H9 (cell line): ENCODE measurements around the gene PREX1. TPM values are rescaled to one million over a fixed set of nuclear protein-coding genes. Genes with fewer than 3 reads are reported as not detected.

Experiments used
- DNase-seq: peaks from one replicate; pipeline ENCODE4 v3.0.0-alpha.2; 2017
- H2AFZ ChIP-seq: one replicate; pipeline ENCODE4 v1.6.1; 2013; ENCODE audit warnings: mild to moderate bottlenecking, low read length, control low read depth, moderate library complexity
- H2AK5ac ChIP-seq: 2 replicates; pipeline ENCODE4 v1.6.1; 2013; ENCODE audit warnings: low read length, control low read depth, mixed read lengths; ENCODE audit not compliant: insufficient read length
- H2BK120ac ChIP-seq: one replicate; pipeline ENCODE4 v1.6.1; 2013; ENCODE audit warnings: low read depth, mild to moderate bottlenecking, low read length, control low read depth, inconsistent platforms; ENCODE audit not compliant: poor library complexity, severe bottlenecking
- H2BK12ac ChIP-seq: 2 replicates; pipeline ENCODE4 v1.6.1; 2013; ENCODE audit warnings: low read length, control low read depth, mixed read lengths, low read depth; ENCODE audit not compliant: insufficient read length
- H2BK15ac ChIP-seq: 2 replicates; pipeline ENCODE4 v1.6.1; 2013; ENCODE audit warnings: low read depth, low read length, control low read depth
- H2BK20ac ChIP-seq: one replicate; pipeline ENCODE4 v1.6.1; 2013; ENCODE audit warnings: low read depth, mild to moderate bottlenecking, low read length, control low read depth, inconsistent platforms; ENCODE audit not compliant: poor library complexity, severe bottlenecking
- H2BK5ac ChIP-seq: 2 replicates; pipeline ENCODE4 v1.6.1; 2013; ENCODE audit warnings: low read length, control low read depth, mixed read lengths; ENCODE audit not compliant: insufficient read length
- H3K14ac ChIP-seq: 2 replicates; pipeline ENCODE4 v1.6.1; 2013; ENCODE audit warnings: low read length, control low read depth; ENCODE audit not compliant: insufficient read depth
- H3K18ac ChIP-seq: 2 replicates; pipeline ENCODE4 v1.6.1; 2013; ENCODE audit warnings: low read depth, mild to moderate bottlenecking, mixed read lengths, low read length, control low read depth; ENCODE audit not compliant: insufficient read length
- H3K23ac ChIP-seq: 2 replicates; pipeline ENCODE4 v1.6.1; 2013; ENCODE audit warnings: low read length, control low read depth, mixed read lengths, low read depth; ENCODE audit not compliant: insufficient read length
- H3K23me2 ChIP-seq: 2 replicates; pipeline ENCODE4 v1.6.1; 2013; ENCODE audit warnings: low read depth, mild to moderate bottlenecking, mixed read lengths, low read length, control low read depth; ENCODE audit not compliant: insufficient read length, poor library complexity, severe bottlenecking
- H3K27ac ChIP-seq: 2 replicates; pipeline ENCODE4 v1.5.1; 2013; ENCODE audit warnings: low read length, control low read depth, mixed read lengths, low read depth; ENCODE audit not compliant: insufficient read length
- H3K27me3 ChIP-seq: 2 replicates; pipeline ENCODE4 v1.6.1; 2013; ENCODE audit warnings: low read length, control low read depth, inconsistent platforms; ENCODE audit not compliant: insufficient read depth
- H3K4ac ChIP-seq: 2 replicates; pipeline ENCODE4 v1.6.1; 2013; ENCODE audit warnings: low read depth, mild to moderate bottlenecking, control low read depth, inconsistent platforms, low read length, moderate library complexity
- H3K4me1 ChIP-seq: 2 replicates; pipeline ENCODE4 v1.6.1; 2013; ENCODE audit warnings: low read length, control low read depth, inconsistent platforms; ENCODE audit not compliant: insufficient read depth
- H3K4me2 ChIP-seq: 2 replicates; pipeline ENCODE4 v1.6.1; 2013; ENCODE audit warnings: low read length, control low read depth, mixed read lengths; ENCODE audit not compliant: insufficient read length, insufficient read depth
- H3K56ac ChIP-seq: 2 replicates; pipeline ENCODE4 v1.6.1; 2013; ENCODE audit warnings: low read depth, mild to moderate bottlenecking, mixed read lengths, low read length, control low read depth; ENCODE audit not compliant: insufficient read length
- H3K79me1 ChIP-seq: 2 replicates; pipeline ENCODE4 v1.6.1; 2013; ENCODE audit warnings: low read depth, mild to moderate bottlenecking, moderate library complexity, low read length, control low read depth, inconsistent platforms; ENCODE audit not compliant: insufficient read depth, poor library complexity, severe bottlenecking
- H3K79me2 ChIP-seq: 2 replicates; pipeline ENCODE4 v1.6.1; 2013; ENCODE audit warnings: low read length, control low read depth, inconsistent platforms; ENCODE audit not compliant: insufficient read depth
- H3K9ac ChIP-seq: 2 replicates; pipeline ENCODE4 v1.6.1; 2013; ENCODE audit warnings: low read length, control low read depth, mixed read lengths; ENCODE audit not compliant: insufficient read length; ENCODE audit errors: extremely low read depth
- H3K9me3 ChIP-seq: one replicate; pipeline ENCODE4 v1.6.1; 2013; ENCODE audit warnings: low read depth, low read length, inconsistent platforms; ENCODE audit not compliant: control insufficient read depth
- H3T11ph ChIP-seq: one replicate; pipeline ENCODE4 v1.6.1; 2013; ENCODE audit warnings: mild to moderate bottlenecking, low read length, control low read depth, inconsistent platforms
- H4K20me1 ChIP-seq: one replicate; pipeline ENCODE4 v1.6.1; 2013; ENCODE audit not compliant: control insufficient read depth, insufficient read length, insufficient read depth
- H4K5ac ChIP-seq: 2 replicates; pipeline ENCODE4 v1.6.1; 2013; ENCODE audit warnings: low read depth, mild to moderate bottlenecking, mixed read lengths, low read length, control low read depth; ENCODE audit not compliant: insufficient read length
- H4K8ac ChIP-seq: replicated peaks from 2 replicates; pipeline ENCODE4 v1.6.1; 2013; ENCODE audit warnings: low read length, control low read depth, mixed read lengths, low read depth; ENCODE audit not compliant: insufficient read length
- H4K91ac ChIP-seq: 2 replicates; pipeline ENCODE4 v1.6.1; 2013; ENCODE audit warnings: low read depth, mild to moderate bottlenecking, moderate library complexity, mixed read lengths, low read length, control low read depth; ENCODE audit not compliant: insufficient read length
- H3K27ac Mint-ChIP-seq, 3 experiments: 2 replicates in 2 of 3; 3 replicates in 1 of 3; pipeline ENCODE4 v1.8.0; 2020 to 2021; ENCODE audit warnings: mixed read lengths in 3 of 3, mild to moderate bottlenecking in 1 of 3, moderate library complexity in 1 of 3
- H3K27me3 Mint-ChIP-seq: 2 replicates; pipeline ENCODE4 v1.8.0; 2021; ENCODE audit warnings: low read depth, mild to moderate bottlenecking, moderate library complexity, mixed read lengths
- H3K36me3 Mint-ChIP-seq, 3 experiments: 2 replicates in 2 of 3; 3 replicates in 1 of 3; pipeline ENCODE4 v1.8.0; 2020 to 2021; ENCODE audit warnings: low read depth in 3 of 3, mixed read lengths in 3 of 3; ENCODE audit not compliant: insufficient read depth in 1 of 3
- H3K4me1 Mint-ChIP-seq, 2 experiments: 2 replicates each; pipeline ENCODE4 v1.8.0; 2020; ENCODE audit warnings: mixed read lengths in 2 of 2
- H3K4me3 Mint-ChIP-seq, 2 experiments: 2 replicates in 1 of 2; 3 replicates in 1 of 2; pipeline ENCODE4 v1.8.0; 2020 to 2021; ENCODE audit warnings: mild to moderate bottlenecking in 2 of 2, mixed read lengths in 2 of 2, moderate library complexity in 1 of 2
- H3K9me3 Mint-ChIP-seq, 2 experiments: 2 replicates in 1 of 2; 3 replicates in 1 of 2; pipeline ENCODE4 v1.8.0; 2020; ENCODE audit warnings: mild to moderate bottlenecking in 2 of 2, mixed read lengths in 2 of 2, moderate library complexity in 1 of 2
- WGBS: extraction: QIAGEN DNeasy Blood & Tissue Kit; methylation state at CpG from one replicate; pipeline ENCODE4 v1.1.7; 2013; ENCODE audit warnings: missing lambda C conversion rate, low lambda C conversion rate, mixed read lengths; ENCODE audit not compliant: insufficient read length; ENCODE audit errors: extremely low coverage; 5-methylcytosine and 5-hydroxymethylcytosine counted together
- total RNA-seq: library from RNA; stranded (reverse); gene quantifications from 2 replicates; pipeline ENCODE4 v1.2.1, GENCODE V29; 2021
- TF ChIP-seq, protein P1 (sequence below): fragments of 200-600 bp; sonication (generic); conservative IDR thresholded peaks from 3 replicates; pipeline ENCODE4 v1.8.0; 2021; ENCODE audit warnings: antibody characterized with exemption, mild to moderate bottlenecking

PREX1 gene
- total RNA-seq, 1 experiment from 2014 or later: 6.6 TPM

- WGBS: no CpG with 5 or more reads among the region's 8 CpGs
- Histone ChIP-seq H2BK20ac (no peak overlapping the region), H4K5ac (no peak overlapping the region), H3K4ac (no peak overlapping the region), H3T11ph (no peak overlapping the region), H3K23ac (no peak overlapping the region), H3K27me3 (no peaks in the 10 kb centered on the region), H3K14ac (no peak overlapping the region), H3K9ac (no peak overlapping the region), H3K56ac (no peak overlapping the region), H2BK12ac (no peak overlapping the region), H3K4me1 (no peaks in the 10 kb centered on the region), H4K91ac (no peak overlapping the region), H4K8ac (no peak overlapping the region), H3K79me2 (no peaks in the 10 kb centered on the region), H2AFZ (no peak overlapping the region), H3K9me3 (no peaks in the 10 kb centered on the region), H3K4me2 (no peak overlapping the region), H3K79me1 (no peaks in the 10 kb centered on the region), H2BK5ac (no peak overlapping the region), H2BK15ac (no peak overlapping the region), H3K18ac (no peak overlapping the region), H4K20me1 (no peaks in the 10 kb centered on the region), H2AK5ac (no peak overlapping the region), H3K27ac (no peak overlapping the region), H3K23me2 (no peaks in the 10 kb centered on the region), H2BK120ac (no peak overlapping the region)
- TF ChIP-seq, protein P1, sequence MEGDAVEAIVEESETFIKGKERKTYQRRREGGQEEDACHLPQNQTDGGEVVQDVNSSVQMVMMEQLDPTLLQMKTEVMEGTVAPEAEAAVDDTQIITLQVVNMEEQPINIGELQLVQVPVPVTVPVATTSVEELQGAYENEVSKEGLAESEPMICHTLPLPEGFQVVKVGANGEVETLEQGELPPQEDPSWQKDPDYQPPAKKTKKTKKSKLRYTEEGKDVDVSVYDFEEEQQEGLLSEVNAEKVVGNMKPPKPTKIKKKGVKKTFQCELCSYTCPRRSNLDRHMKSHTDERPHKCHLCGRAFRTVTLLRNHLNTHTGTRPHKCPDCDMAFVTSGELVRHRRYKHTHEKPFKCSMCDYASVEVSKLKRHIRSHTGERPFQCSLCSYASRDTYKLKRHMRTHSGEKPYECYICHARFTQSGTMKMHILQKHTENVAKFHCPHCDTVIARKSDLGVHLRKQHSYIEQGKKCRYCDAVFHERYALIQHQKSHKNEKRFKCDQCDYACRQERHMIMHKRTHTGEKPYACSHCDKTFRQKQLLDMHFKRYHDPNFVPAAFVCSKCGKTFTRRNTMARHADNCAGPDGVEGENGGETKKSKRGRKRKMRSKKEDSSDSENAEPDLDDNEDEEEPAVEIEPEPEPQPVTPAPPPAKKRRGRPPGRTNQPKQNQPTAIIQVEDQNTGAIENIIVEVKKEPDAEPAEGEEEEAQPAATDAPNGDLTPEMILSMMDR: no peak
- H3K27ac Mint-ChIP-seq: peak overlapping the region in 2 of 3 experiments; percentile 81 to 95; a peak in 3 of 7 replicates
- no peak overlapping the region; a peak in 1 of 5 replicates for H3K4me3 Mint-ChIP-seq
- H3K9me3 Mint-ChIP-seq: no peaks in the 10 kb centered on the region
- no peaks in the 10 kb centered on the region for H3K27me3 Mint-ChIP-seq
- peaks cover 0 to 5% (median 3%) of the 10 kb centered on the region in 3 experiments; a peak in 3 of 7 replicates for H3K36me3 Mint-ChIP-seq
- no peak for DNase-seq
- H3K4me1 Mint-ChIP-seq: peaks cover 4 to 8% of the 10 kb centered on the region in 2 experiments
Measured at GRCh38 chr20:48672324-48672723, 155.5 kb downstream of the PREX1 start.
